H9 (cell line): Measurements from ENCODE around the gene DCAF12. TPM values are rescaled to one million over a fixed set of nuclear protein-coding genes. Genes with fewer than 3 reads are reported as not detected.

Experiments
- DNase-seq: peaks from one replicate; pipeline ENCODE4 v3.0.0-alpha.2; 2017
- H2AFZ ChIP-seq: one replicate; pipeline ENCODE4 v1.6.1; 2013; ENCODE audit warnings: mild to moderate bottlenecking, low read length, control low read depth, moderate library complexity
- H2AK5ac ChIP-seq: 2 replicates; pipeline ENCODE4 v1.6.1; 2013; ENCODE audit warnings: low read length, control low read depth, mixed read lengths; ENCODE audit not compliant: insufficient read length
- H2BK120ac ChIP-seq: one replicate; pipeline ENCODE4 v1.6.1; 2013; ENCODE audit warnings: low read depth, mild to moderate bottlenecking, low read length, control low read depth, inconsistent platforms; ENCODE audit not compliant: poor library complexity, severe bottlenecking
- H2BK12ac ChIP-seq: 2 replicates; pipeline ENCODE4 v1.6.1; 2013; ENCODE audit warnings: low read length, control low read depth, mixed read lengths, low read depth; ENCODE audit not compliant: insufficient read length
- H2BK15ac ChIP-seq: 2 replicates; pipeline ENCODE4 v1.6.1; 2013; ENCODE audit warnings: low read depth, low read length, control low read depth
- H2BK20ac ChIP-seq: one replicate; pipeline ENCODE4 v1.6.1; 2013; ENCODE audit warnings: low read depth, mild to moderate bottlenecking, low read length, control low read depth, inconsistent platforms; ENCODE audit not compliant: poor library complexity, severe bottlenecking
- H2BK5ac ChIP-seq: 2 replicates; pipeline ENCODE4 v1.6.1; 2013; ENCODE audit warnings: low read length, control low read depth, mixed read lengths; ENCODE audit not compliant: insufficient read length
- H3K14ac ChIP-seq: 2 replicates; pipeline ENCODE4 v1.6.1; 2013; ENCODE audit warnings: low read length, control low read depth; ENCODE audit not compliant: insufficient read depth
- H3K18ac ChIP-seq: 2 replicates; pipeline ENCODE4 v1.6.1; 2013; ENCODE audit warnings: low read depth, mild to moderate bottlenecking, mixed read lengths, low read length, control low read depth; ENCODE audit not compliant: insufficient read length
- H3K23ac ChIP-seq: 2 replicates; pipeline ENCODE4 v1.6.1; 2013; ENCODE audit warnings: low read length, control low read depth, mixed read lengths, low read depth; ENCODE audit not compliant: insufficient read length
- H3K23me2 ChIP-seq: 2 replicates; pipeline ENCODE4 v1.6.1; 2013; ENCODE audit warnings: low read depth, mild to moderate bottlenecking, mixed read lengths, low read length, control low read depth; ENCODE audit not compliant: insufficient read length, poor library complexity, severe bottlenecking
- H3K27ac ChIP-seq: 2 replicates; pipeline ENCODE4 v1.5.1; 2013; ENCODE audit warnings: low read length, control low read depth, mixed read lengths, low read depth; ENCODE audit not compliant: insufficient read length
- H3K27me3 ChIP-seq: 2 replicates; pipeline ENCODE4 v1.6.1; 2013; ENCODE audit warnings: low read length, control low read depth, inconsistent platforms; ENCODE audit not compliant: insufficient read depth
- H3K4ac ChIP-seq: 2 replicates; pipeline ENCODE4 v1.6.1; 2013; ENCODE audit warnings: low read depth, mild to moderate bottlenecking, control low read depth, inconsistent platforms, low read length, moderate library complexity
- H3K4me1 ChIP-seq: 2 replicates; pipeline ENCODE4 v1.6.1; 2013; ENCODE audit warnings: low read length, control low read depth, inconsistent platforms; ENCODE audit not compliant: insufficient read depth
- H3K4me2 ChIP-seq: 2 replicates; pipeline ENCODE4 v1.6.1; 2013; ENCODE audit warnings: low read length, control low read depth, mixed read lengths; ENCODE audit not compliant: insufficient read length, insufficient read depth
- H3K56ac ChIP-seq: 2 replicates; pipeline ENCODE4 v1.6.1; 2013; ENCODE audit warnings: low read depth, mild to moderate bottlenecking, mixed read lengths, low read length, control low read depth; ENCODE audit not compliant: insufficient read length
- H3K79me1 ChIP-seq: 2 replicates; pipeline ENCODE4 v1.6.1; 2013; ENCODE audit warnings: low read depth, mild to moderate bottlenecking, moderate library complexity, low read length, control low read depth, inconsistent platforms; ENCODE audit not compliant: insufficient read depth, poor library complexity, severe bottlenecking
- H3K79me2 ChIP-seq: 2 replicates; pipeline ENCODE4 v1.6.1; 2013; ENCODE audit warnings: low read length, control low read depth, inconsistent platforms; ENCODE audit not compliant: insufficient read depth
- H3K9ac ChIP-seq: 2 replicates; pipeline ENCODE4 v1.6.1; 2013; ENCODE audit warnings: low read length, control low read depth, mixed read lengths; ENCODE audit not compliant: insufficient read length; ENCODE audit errors: extremely low read depth
- H3K9me3 ChIP-seq: one replicate; pipeline ENCODE4 v1.6.1; 2013; ENCODE audit warnings: low read depth, low read length, inconsistent platforms; ENCODE audit not compliant: control insufficient read depth
- H3T11ph ChIP-seq: one replicate; pipeline ENCODE4 v1.6.1; 2013; ENCODE audit warnings: mild to moderate bottlenecking, low read length, control low read depth, inconsistent platforms
- H4K20me1 ChIP-seq: one replicate; pipeline ENCODE4 v1.6.1; 2013; ENCODE audit not compliant: control insufficient read depth, insufficient read length, insufficient read depth
- H4K5ac ChIP-seq: 2 replicates; pipeline ENCODE4 v1.6.1; 2013; ENCODE audit warnings: low read depth, mild to moderate bottlenecking, mixed read lengths, low read length, control low read depth; ENCODE audit not compliant: insufficient read length
- H4K8ac ChIP-seq: replicated peaks from 2 replicates; pipeline ENCODE4 v1.6.1; 2013; ENCODE audit warnings: low read length, control low read depth, mixed read lengths, low read depth; ENCODE audit not compliant: insufficient read length
- H4K91ac ChIP-seq: 2 replicates; pipeline ENCODE4 v1.6.1; 2013; ENCODE audit warnings: low read depth, mild to moderate bottlenecking, moderate library complexity, mixed read lengths, low read length, control low read depth; ENCODE audit not compliant: insufficient read length
- H3K27ac Mint-ChIP-seq, 3 experiments: 2 replicates in 2 of 3; 3 replicates in 1 of 3; pipeline ENCODE4 v1.8.0; 2020 to 2021; ENCODE audit warnings: mixed read lengths in 3 of 3, mild to moderate bottlenecking in 1 of 3, moderate library complexity in 1 of 3
- H3K27me3 Mint-ChIP-seq: 2 replicates; pipeline ENCODE4 v1.8.0; 2021; ENCODE audit warnings: low read depth, mild to moderate bottlenecking, moderate library complexity, mixed read lengths
- H3K36me3 Mint-ChIP-seq, 3 experiments: 2 replicates in 2 of 3; 3 replicates in 1 of 3; pipeline ENCODE4 v1.8.0; 2020 to 2021; ENCODE audit warnings: low read depth in 3 of 3, mixed read lengths in 3 of 3; ENCODE audit not compliant: insufficient read depth in 1 of 3
- H3K4me1 Mint-ChIP-seq, 2 experiments: 2 replicates each; pipeline ENCODE4 v1.8.0; 2020; ENCODE audit warnings: mixed read lengths in 2 of 2
- H3K4me3 Mint-ChIP-seq, 2 experiments: 2 replicates in 1 of 2; 3 replicates in 1 of 2; pipeline ENCODE4 v1.8.0; 2020 to 2021; ENCODE audit warnings: mild to moderate bottlenecking in 2 of 2, mixed read lengths in 2 of 2, moderate library complexity in 1 of 2
- H3K9me3 Mint-ChIP-seq, 2 experiments: 2 replicates in 1 of 2; 3 replicates in 1 of 2; pipeline ENCODE4 v1.8.0; 2020; ENCODE audit warnings: mild to moderate bottlenecking in 2 of 2, mixed read lengths in 2 of 2, moderate library complexity in 1 of 2
- CTCF ChIP-seq: fragments of 200-600 bp; sonication (generic); conservative IDR thresholded peaks from 3 replicates; pipeline ENCODE4 v1.8.0; 2021; ENCODE audit warnings: antibody characterized with exemption, mild to moderate bottlenecking
- WGBS: extraction: QIAGEN DNeasy Blood & Tissue Kit; methylation state at CpG from one replicate; pipeline ENCODE4 v1.1.7; 2013; ENCODE audit warnings: missing lambda C conversion rate, low lambda C conversion rate, mixed read lengths; ENCODE audit not compliant: insufficient read length; ENCODE audit errors: extremely low coverage; 5-methylcytosine and 5-hydroxymethylcytosine counted together
- total RNA-seq: library from RNA; stranded (reverse); gene quantifications from 2 replicates; pipeline ENCODE4 v1.2.1, GENCODE V29; 2021

DCAF12 gene
- total RNA-seq, 1 experiment from 2014 or later: 33.6 TPM

GRCh38 chr9:34171753-34172535 is 45.4 kb upstream of the DCAF12 start:
- Histone ChIP-seq H2BK12ac (no peak overlapping the region), H2AFZ (no peak overlapping the region), H3K4me2 (no peak overlapping the region), H3K27me3 (no peaks in the 10 kb centered on the region), H3K23ac (no peak overlapping the region), H4K5ac (no peak overlapping the region), H2BK20ac (peak overlapping the region; percentile 45), H3K56ac (no peak overlapping the region), H2BK120ac (no peak overlapping the region), H3K14ac (no peak overlapping the region), H3T11ph (peak overlapping the region; percentile 67), H3K27ac (no peak overlapping the region), H3K4me1 (no peaks in the 10 kb centered on the region), H3K4ac (no peak overlapping the region), H3K23me2 (no peaks in the 10 kb centered on the region), H4K20me1 (no peaks in the 10 kb centered on the region), H3K9ac (no peak overlapping the region), H3K18ac (no peak overlapping the region), H2BK15ac (no peak overlapping the region), H3K79me2 (no peaks in the 10 kb centered on the region), H4K91ac (no peak overlapping the region), H2AK5ac (no peak overlapping the region), H2BK5ac (no peak overlapping the region), H3K79me1 (no peaks in the 10 kb centered on the region), H4K8ac (no peak overlapping the region), H3K9me3 (no peaks in the 10 kb centered on the region)
- no CpG with 5 or more reads among the region's 15 CpGs for WGBS
- Mint-ChIP-seq H3K4me1 (no peaks in the 10 kb centered on the region), H3K9me3 (no peaks in the 10 kb centered on the region; a peak in 1 of 5 replicates), H3K27me3 (no peaks in the 10 kb centered on the region), H3K27ac (no peak overlapping the region), H3K4me3 (no peak overlapping the region), H3K36me3 (no peaks in the 10 kb centered on the region)
- DNase-seq: no peak
- no peak for TF ChIP-seq CTCF
